DOHH2 (cell line): Measurements from ENCODE around the gene NLGN1.

Experiments
- CTCF ChIP-seq: fragments of 200-600 bp; sonication (generic); IDR thresholded peaks from one replicate; pipeline ENCODE4 v1.5.1; 2014; ENCODE audit warnings: antibody characterized with exemption, mild to moderate bottlenecking, low read depth, low read length; ENCODE audit not compliant: poor library complexity, severe bottlenecking
- EZH2phosphoT487 ChIP-seq: fragments of 200-600 bp; sonication (generic); IDR thresholded peaks from 2 replicates; pipeline ENCODE4 v1.6.1; 2017; ENCODE audit warnings: borderline replicate concordance, mild to moderate bottlenecking, antibody characterized with exemption, low read length, moderate library complexity, mixed read lengths

- TF ChIP-seq CTCF: no peak
- no peak for TF ChIP-seq EZH2phosphoT487
Observed at GRCh38 chr3:173970281-173970680, 572.7 kb downstream of the NLGN1 start.
